C4-2B (cell line): Measurements from ENCODE around the gene FNDC3B.

Experiments
- CTCF ChIP-seq: fragments of 450-650 bp; conservative IDR thresholded peaks from 2 replicates; pipeline ENCODE4 v1.5.1; 2017; ENCODE audit warnings: mild to moderate bottlenecking
- ZFX ChIP-seq: fragments of 450-650 bp; IDR thresholded peaks from 2 replicates; pipeline ENCODE4 v1.6.1; 2017

DNA sequence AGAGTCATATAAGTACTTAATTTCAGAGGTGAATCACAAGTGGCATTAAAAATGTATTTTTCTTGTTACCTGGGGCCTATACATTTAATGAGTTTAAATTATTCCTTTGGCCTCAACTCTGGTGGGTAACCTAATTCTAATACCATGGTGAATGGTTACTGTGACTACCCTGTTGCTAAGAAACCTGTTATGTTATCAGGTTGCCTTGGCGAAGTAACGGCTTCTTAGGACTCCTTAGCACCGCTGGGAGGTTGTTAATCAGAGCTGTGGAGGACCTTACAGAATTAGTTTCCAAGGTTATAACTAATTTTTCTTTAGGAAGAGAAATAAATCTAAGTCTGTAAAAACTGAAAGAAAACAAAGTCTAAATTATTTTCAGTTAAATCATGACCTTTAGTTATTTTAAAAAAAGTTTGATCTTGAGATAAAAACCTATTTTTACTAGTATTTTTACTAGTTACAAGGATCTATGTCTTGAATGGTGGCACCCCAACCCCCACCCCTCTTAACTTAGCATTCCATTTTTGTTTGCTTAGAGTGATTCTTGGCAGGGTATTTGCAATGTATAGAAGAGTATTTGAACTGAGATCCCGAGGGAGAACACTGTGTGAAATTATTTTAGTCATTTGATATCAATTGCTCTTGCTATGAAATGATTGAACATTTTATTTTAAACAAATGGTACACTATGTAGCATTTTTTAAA lies 155.5 kb downstream of the FNDC3B start:
- TF ChIP-seq CTCF (no peak), ZFX (no peak)
